Duodenal mucosa (tissue), 2 donors: Measurements from ENCODE around the gene ORC4.
"Not testable (repeated sequence)": the region's sequence is repeated elsewhere in the genome, so short reads cannot be mapped to it uniquely, and the experiment has no call there.

Experiments used
- H3K27ac ChIP-seq: one replicate; pipeline ENCODE4 v1.7.0; 2013; ENCODE audit warnings: low read depth, low read length
- H3K27me3 ChIP-seq, 2 donors: one replicate each; pipeline ENCODE4 v1.7.0; 2013; ENCODE audit warnings: low read length in 2 of 2, control low read depth in 1 of 2; ENCODE audit not compliant: insufficient read depth in 2 of 2, control insufficient read depth in 1 of 2
- H3K36me3 ChIP-seq, 2 donors: one replicate each; pipeline ENCODE4 v1.7.0; 2013; ENCODE audit warnings: low read length in 2 of 2, control low read depth in 1 of 2; ENCODE audit not compliant: insufficient read depth in 2 of 2, control insufficient read depth in 1 of 2
- H3K4me1 ChIP-seq, 2 donors: one replicate each; pipeline ENCODE4 v1.7.0; 2013; ENCODE audit warnings: low read length in 2 of 2, control low read depth in 1 of 2; ENCODE audit not compliant: insufficient read depth in 2 of 2, control insufficient read depth in 1 of 2
- H3K4me3 ChIP-seq, 2 donors: one replicate each; pipeline ENCODE4 v1.7.0; 2013; ENCODE audit warnings: low read length in 2 of 2, low read depth in 1 of 2
- H3K9ac ChIP-seq, 2 donors: one replicate each; pipeline ENCODE4 v1.7.0; 2013; ENCODE audit warnings: low read length in 2 of 2, low read depth in 1 of 2
- H3K9me3 ChIP-seq, 2 donors: one replicate each; pipeline ENCODE4 v1.7.0; 2013; ENCODE audit warnings: low read length in 2 of 2, control low read depth in 1 of 2; ENCODE audit not compliant: control insufficient read depth in 1 of 2

Gene ORC4

GRCh38 chr2:147996828-147997227, 23.7 kb downstream of the ORC4 start:
- no peak overlapping the region for H3K4me3 ChIP-seq
- peaks cover 5% of the 10 kb centered on the region in 2 donors for H3K9me3 ChIP-seq
- H3K27me3 ChIP-seq = no peaks in the 10 kb centered on the region

DNA sequence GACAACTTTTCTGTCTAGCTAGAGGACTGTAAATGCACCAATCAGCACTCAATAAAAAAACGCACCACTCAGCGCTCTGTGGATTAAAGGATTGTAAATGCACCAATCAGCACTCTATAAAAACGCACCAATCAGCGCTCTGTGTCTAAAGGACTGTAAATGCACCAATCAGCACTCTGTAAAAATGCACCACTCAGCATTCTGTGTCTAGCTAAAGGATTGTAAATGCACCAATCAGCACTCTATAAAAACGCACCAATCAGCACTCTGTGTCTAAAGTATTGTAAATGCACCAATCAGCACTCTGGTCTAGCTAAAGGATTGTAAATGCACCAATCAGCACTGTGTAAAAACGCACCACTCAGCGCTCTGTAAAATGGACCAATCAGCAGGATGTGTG, 25.6 kb downstream of the ORC4 start:
- H3K27ac ChIP-seq, H3K27me3 ChIP-seq, H3K4me3 ChIP-seq, H3K9ac ChIP-seq, H3K4me1 ChIP-seq, H3K9me3 ChIP-seq: not testable (repeated sequence)
- peaks cover 0 to 12% of the 10 kb centered on the region in 2 donors for H3K36me3 ChIP-seq

More at GRCh38 chr2:147996828-147997227, 23.7 kb downstream of the ORC4 start:
- Histone ChIP-seq H3K4me1 (no peaks in the 10 kb centered on the region), H3K36me3 (peaks cover 0 to 12% of the 10 kb centered on the region in 2 donors), H3K27ac (no peak overlapping the region), H3K9ac (no peak overlapping the region)

DNA sequence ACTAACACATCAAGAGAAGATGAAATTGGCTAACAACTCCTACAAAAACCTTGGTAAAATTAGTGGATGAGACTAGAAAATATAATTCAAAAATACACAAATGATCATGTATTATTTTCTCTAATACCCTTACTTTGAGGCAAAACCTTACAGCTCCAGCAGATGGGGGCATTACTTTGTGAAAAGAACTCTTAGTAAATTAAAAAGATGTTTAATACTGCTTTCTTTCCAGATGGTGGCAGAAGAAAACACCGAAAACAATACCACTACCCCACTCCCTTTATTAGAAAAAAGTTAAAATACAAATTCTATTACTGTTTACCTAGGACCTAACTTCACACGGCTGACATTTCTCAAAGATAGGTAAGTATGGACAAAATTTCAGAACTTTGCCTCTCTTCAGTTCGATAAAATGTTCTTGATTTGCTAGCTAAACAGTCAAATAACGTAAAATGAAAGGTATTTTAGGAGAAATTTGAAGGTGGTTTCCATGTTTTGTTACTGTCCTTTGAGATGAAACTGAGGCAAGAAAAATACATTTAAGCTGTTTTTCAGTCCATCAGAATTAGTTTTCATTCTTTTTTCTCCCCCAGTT, 30.6 kb downstream of the ORC4 start:
- no peaks in the 10 kb centered on the region for H3K27me3 ChIP-seq
- no peak overlapping the region for H3K27ac ChIP-seq
- H3K4me1 ChIP-seq = no peaks in the 10 kb centered on the region
- peaks cover 0 to 1% of the 10 kb centered on the region in 2 donors for H3K36me3 ChIP-seq
- no peaks in the 10 kb centered on the region for H3K9me3 ChIP-seq
- H3K4me3 ChIP-seq = no peak overlapping the region
- no peak overlapping the region for H3K9ac ChIP-seq

DNA sequence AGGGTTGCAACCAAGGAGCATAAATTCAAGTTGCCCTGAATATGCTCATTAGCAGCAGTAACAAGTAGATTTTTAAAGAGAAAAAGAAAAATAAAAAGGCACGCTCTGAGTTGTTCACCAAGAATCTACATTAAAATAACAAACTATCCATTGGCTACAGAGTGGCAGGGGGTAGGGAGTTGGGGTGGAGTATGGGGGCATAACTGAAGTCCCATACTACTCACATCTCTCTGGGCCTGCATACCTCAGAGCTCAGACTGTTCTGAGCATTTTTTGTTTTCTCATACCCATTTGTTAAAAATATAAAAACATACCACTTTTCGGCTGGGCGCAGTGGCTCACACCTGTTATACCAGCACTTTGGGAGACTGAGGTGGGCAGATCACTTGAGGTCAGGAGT, 31.4 kb downstream of the ORC4 start:
- Histone ChIP-seq H3K9ac (no peak overlapping the region), H3K4me3 (no peak overlapping the region), H3K9me3 (no peaks in the 10 kb centered on the region), H3K27ac (no peak overlapping the region), H3K4me1 (no peaks in the 10 kb centered on the region), H3K36me3 (no peaks in the 10 kb centered on the region), H3K27me3 (no peaks in the 10 kb centered on the region)

DNA sequence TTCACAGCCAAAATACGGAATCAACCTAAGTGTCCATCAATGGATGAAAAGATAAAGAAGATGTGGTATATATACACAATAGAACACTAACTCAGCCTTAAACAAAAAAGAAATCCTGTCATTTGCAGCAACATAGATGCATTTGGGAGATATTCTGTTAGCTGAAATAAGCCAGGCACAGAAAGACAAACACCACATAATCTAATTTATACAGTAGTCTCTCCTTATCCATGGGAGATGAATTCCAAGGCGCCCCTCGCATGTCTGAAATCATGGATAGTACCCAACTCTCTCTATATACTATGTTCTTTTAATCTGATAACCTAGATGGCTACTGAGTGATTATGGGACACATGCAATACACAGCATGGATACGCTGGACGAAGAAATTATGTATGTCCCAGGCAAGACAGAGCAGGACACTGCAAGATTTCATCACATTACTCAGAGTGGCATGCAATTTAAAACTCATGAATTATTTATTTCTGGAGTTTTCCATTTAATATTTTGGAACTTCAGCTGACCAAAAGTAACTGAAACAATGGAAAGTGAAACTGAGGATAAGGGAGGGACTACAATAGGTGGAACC, 39.5 kb downstream of the ORC4 start:
- no peak overlapping the region for H3K9ac ChIP-seq
- no peaks in the 10 kb centered on the region for H3K27me3 ChIP-seq
- H3K27ac ChIP-seq = no peak overlapping the region
- H3K4me3 ChIP-seq = no peak overlapping the region
- H3K9me3 ChIP-seq = no peaks in the 10 kb centered on the region
- peaks cover 0 to 5% of the 10 kb centered on the region in 2 donors for H3K36me3 ChIP-seq
- H3K4me1 ChIP-seq = no peaks in the 10 kb centered on the region

GRCh38 chr2:147977679-147978078, 42.9 kb downstream of the ORC4 start:
- H3K9me3 ChIP-seq = no peaks in the 10 kb centered on the region
- H3K4me1 ChIP-seq = no peaks in the 10 kb centered on the region
- H3K36me3 ChIP-seq = peaks cover 0 to 5% of the 10 kb centered on the region in 2 donors
- H3K27ac ChIP-seq = no peak overlapping the region
- H3K9ac ChIP-seq = no peak overlapping the region
- H3K4me3 ChIP-seq = no peak overlapping the region
- H3K27me3 ChIP-seq = no peaks in the 10 kb centered on the region

- Histone ChIP-seq H3K36me3 (peaks cover 0 to 11% of the 10 kb centered on the region in 2 donors), H3K9me3 (no peaks in the 10 kb centered on the region), H3K9ac (no peak overlapping the region), H3K4me3 (no peak overlapping the region), H3K4me1 (no peaks in the 10 kb centered on the region), H3K27me3 (no peaks in the 10 kb centered on the region), H3K27ac (no peak overlapping the region)
Observed at GRCh38 chr2:147976102-147976501, 44.4 kb downstream of the ORC4 start.

DNA sequence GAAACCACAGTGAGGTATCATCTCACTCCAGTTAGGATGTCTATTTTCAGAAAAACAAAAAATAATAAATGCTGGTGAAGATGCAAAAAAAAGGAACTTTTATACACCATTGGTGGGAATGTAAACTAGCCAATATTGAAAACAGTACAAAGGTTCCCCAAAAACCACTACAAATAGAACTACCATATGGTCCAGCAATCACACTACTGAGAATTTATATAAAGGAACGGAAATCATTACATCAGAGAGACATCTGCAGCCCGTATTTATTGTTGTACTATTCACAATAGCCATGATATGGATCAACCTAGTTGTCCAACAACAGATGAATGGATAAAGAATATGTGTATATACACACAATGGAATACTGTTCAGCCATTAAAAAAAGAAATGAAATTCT, 52.0 kb downstream of the ORC4 start:
- H3K4me3 ChIP-seq = no peak overlapping the region
- peaks cover 4 to 17% of the 10 kb centered on the region in 2 donors for H3K9me3 ChIP-seq
- no peaks in the 10 kb centered on the region for H3K27me3 ChIP-seq
- H3K36me3 ChIP-seq = peaks cover 2 to 14% of the 10 kb centered on the region in 2 donors
- no peak overlapping the region for H3K9ac ChIP-seq
- no peak overlapping the region for H3K27ac ChIP-seq
- no peaks in the 10 kb centered on the region for H3K4me1 ChIP-seq

GRCh38 chr2:147952118-147952517, 68.4 kb downstream of the ORC4 start:
- H3K36me3 ChIP-seq = peaks cover 7 to 21% of the 10 kb centered on the region in 2 donors
- no peaks in the 10 kb centered on the region for H3K27me3 ChIP-seq
- no peak overlapping the region for H3K27ac ChIP-seq
- no peak overlapping the region for H3K4me3 ChIP-seq
- no peaks in the 10 kb centered on the region for H3K4me1 ChIP-seq
- H3K9me3 ChIP-seq = no peaks in the 10 kb centered on the region
- H3K9ac ChIP-seq = no peak overlapping the region

DNA sequence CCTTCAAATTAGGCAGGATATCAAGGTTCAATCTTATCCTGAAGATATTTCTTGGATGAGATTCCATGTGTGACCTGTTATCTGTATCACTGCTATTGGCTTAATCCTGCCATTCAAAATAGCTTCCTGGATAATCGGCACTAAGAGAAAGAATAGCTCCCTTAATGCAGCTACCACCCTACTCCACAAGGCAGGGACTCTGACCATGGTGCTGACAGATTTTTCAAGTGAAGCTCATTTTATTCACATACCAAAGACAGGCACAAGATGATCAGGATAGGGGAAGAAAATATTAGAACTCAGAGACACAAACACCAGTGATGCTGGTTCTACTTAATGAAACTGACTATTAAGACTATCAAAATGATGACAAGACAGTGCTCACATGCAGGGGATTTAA, 74.9 kb downstream of the ORC4 start:
- no peak overlapping the region for H3K4me3 ChIP-seq
- peaks cover 7 to 14% of the 10 kb centered on the region in 2 donors for H3K36me3 ChIP-seq
- no peak overlapping the region for H3K27ac ChIP-seq
- no peak overlapping the region for H3K9ac ChIP-seq
- no peaks in the 10 kb centered on the region for H3K9me3 ChIP-seq
- no peaks in the 10 kb centered on the region for H3K4me1 ChIP-seq
- no peaks in the 10 kb centered on the region for H3K27me3 ChIP-seq
